Skeletal muscle satellite cell (primary cell): ENCODE results near the gene EIF2S2.

Experiments
- H3K27me3 ChIP-seq: 2 replicates; pipeline ENCODE4 v1.7.0; 2013; ENCODE audit warnings: low read length; ENCODE audit not compliant: control insufficient read depth, insufficient read depth
- H3K36me3 ChIP-seq: 2 replicates; pipeline ENCODE4 v1.7.0; 2013; ENCODE audit warnings: mild to moderate bottlenecking, control low read depth, low read length; ENCODE audit not compliant: insufficient read depth
- H3K4me1 ChIP-seq: 2 replicates; pipeline ENCODE4 v1.7.0; 2013; ENCODE audit warnings: low read length; ENCODE audit not compliant: control insufficient read depth, insufficient read depth
- H3K4me2 ChIP-seq: 2 replicates; pipeline ENCODE4 v1.7.0; 2013; ENCODE audit warnings: mild to moderate bottlenecking, low read length
- H3K4me3 ChIP-seq: 2 replicates; pipeline ENCODE4 v1.7.0; 2013; ENCODE audit warnings: low read length
- H3K9ac ChIP-seq: 2 replicates; pipeline ENCODE4 v1.7.0; 2013; ENCODE audit warnings: mild to moderate bottlenecking, low read depth, low read length, moderate library complexity
- H3K9me3 ChIP-seq: replicated peaks from 2 replicates; pipeline ENCODE4 v1.7.0; 2013; ENCODE audit warnings: mild to moderate bottlenecking, control low read depth, low read length

EIF2S2 gene

GRCh38 chr20:34049897-34050695 is 61.9 kb downstream of the EIF2S2 start:
- H3K4me1 ChIP-seq, result peaks cover 5% of the 10 kb centered on the region
- peaks cover 4% of the 10 kb centered on the region for H3K36me3 ChIP-seq
- no peaks in the 10 kb centered on the region for H3K27me3 ChIP-seq
- no peak overlapping the region for H3K4me3 ChIP-seq
- H3K4me2 ChIP-seq, result no peak overlapping the region
- H3K9me3 ChIP-seq, result no peaks in the 10 kb centered on the region
- no peak overlapping the region for H3K9ac ChIP-seq

GRCh38 chr20:34049389-34049788 is 62.7 kb downstream of the EIF2S2 start:
- Histone ChIP-seq H3K4me2 (no peak overlapping the region), H3K9ac (no peak overlapping the region), H3K4me1 (peaks cover 5% of the 10 kb centered on the region), H3K9me3 (no peaks in the 10 kb centered on the region), H3K27me3 (no peaks in the 10 kb centered on the region), H3K36me3 (peaks cover 7% of the 10 kb centered on the region), H3K4me3 (no peak overlapping the region)

GRCh38 chr20:34047917-34048316 is 64.1 kb downstream of the EIF2S2 start:
- Histone ChIP-seq H3K4me1 (peaks cover 5% of the 10 kb centered on the region), H3K9me3 (no peaks in the 10 kb centered on the region), H3K4me3 (no peak overlapping the region), H3K4me2 (no peak overlapping the region), H3K9ac (no peak overlapping the region), H3K27me3 (no peaks in the 10 kb centered on the region), H3K36me3 (peaks cover 7% of the 10 kb centered on the region)

DNA sequence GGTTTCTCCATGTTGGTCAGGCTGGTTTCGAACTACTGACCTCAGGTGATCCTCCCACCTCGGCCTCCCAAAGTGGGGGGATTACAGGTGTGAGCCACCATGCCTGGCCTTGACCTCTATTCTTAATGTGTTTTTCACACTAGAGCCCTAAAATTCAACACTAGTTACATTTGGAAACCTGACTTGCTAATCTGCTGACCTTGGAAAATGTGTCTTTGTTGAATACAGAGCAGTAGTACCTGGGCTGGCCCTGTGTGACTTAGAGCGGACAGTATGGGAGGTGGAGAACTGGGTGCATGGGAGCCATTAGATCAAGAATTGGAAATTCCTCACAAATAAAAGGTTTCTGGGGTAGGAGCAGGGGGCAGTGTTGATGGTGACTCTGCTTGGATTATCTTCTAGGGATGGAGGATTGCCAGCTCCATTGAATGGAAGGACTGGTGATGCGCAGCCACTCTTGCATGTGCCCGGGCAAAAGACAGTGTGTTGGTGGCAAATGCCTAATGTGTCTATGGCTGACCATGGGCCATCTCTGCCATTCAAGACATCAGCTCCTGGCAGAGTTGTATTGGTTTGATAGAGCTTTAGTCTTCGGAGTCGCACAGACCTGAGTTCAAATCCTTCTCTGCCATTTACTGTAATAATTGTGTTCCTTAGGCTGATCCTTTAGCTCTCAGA is 64.9 kb downstream of the EIF2S2 start:
- no peak overlapping the region for H3K4me2 ChIP-seq
- H3K4me1 ChIP-seq, result peaks cover 5% of the 10 kb centered on the region
- H3K9ac ChIP-seq, result no peak overlapping the region
- no peaks in the 10 kb centered on the region for H3K27me3 ChIP-seq
- H3K4me3 ChIP-seq, result no peak overlapping the region
- H3K9me3 ChIP-seq, result no peaks in the 10 kb centered on the region
- peaks cover 7% of the 10 kb centered on the region for H3K36me3 ChIP-seq

DNA sequence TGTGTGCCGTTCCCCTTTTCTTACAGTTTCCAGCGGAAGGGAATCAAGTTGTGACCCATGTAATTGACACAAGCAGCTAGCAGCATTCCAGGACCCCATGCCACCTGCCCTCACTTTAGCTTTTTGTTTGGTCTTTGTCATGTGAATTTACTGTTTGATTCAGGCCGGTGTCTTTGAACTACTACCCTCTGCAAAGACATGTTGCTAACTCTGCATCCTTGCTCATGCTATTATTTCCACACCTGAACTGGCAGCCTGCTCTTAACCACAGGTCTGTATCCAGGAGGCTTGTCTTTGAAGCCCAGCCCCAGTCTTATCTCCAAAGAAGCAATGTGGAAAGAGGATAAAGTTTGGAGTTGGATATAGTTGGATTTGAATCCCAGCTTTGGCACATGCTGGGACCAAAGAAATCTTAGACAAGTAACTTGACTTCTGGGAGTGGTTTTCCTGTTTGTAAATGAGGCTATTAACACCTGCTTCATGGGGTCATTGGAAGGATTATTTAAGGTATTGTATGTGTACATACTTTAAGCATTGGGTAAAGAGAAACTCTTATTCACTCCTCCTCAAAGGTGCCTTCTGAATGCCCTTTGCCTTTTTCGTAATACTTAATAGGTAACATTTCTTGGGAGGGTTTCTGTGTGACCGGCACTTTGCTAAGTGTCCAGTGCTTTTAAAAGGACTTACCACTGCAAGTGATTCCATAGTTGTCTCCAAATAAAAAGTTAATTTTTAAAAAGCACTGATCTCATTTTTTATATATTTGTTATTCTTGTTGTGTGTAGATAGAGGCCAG is 65.9 kb downstream of the EIF2S2 start:
- H3K9ac ChIP-seq, result no peak overlapping the region
- H3K4me3 ChIP-seq, result no peak overlapping the region
- H3K4me1 ChIP-seq, result peaks cover 5% of the 10 kb centered on the region
- H3K9me3 ChIP-seq, result no peaks in the 10 kb centered on the region
- H3K36me3 ChIP-seq, result peaks cover 7% of the 10 kb centered on the region
- no peak overlapping the region for H3K4me2 ChIP-seq
- no peaks in the 10 kb centered on the region for H3K27me3 ChIP-seq

DNA sequence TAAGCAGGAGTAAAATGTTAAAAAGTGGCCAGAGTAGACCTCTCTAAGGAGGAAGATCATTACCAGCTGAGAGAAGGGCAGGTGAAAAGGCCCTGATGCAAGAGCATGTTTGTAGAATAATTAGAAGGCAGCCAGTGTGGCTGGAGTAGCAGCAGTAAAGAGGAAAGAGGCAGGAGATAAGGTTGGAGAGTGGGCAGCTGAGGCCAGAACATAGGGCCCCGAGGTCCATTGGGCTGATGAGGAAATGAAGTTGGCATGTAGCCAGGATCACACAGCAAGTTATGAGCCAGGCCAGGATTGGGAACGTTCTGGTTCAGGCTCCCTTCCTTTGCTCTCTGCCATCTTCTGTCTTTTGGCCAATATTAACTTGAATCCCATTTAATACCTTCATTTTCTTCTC is 66.7 kb downstream of the EIF2S2 start:
- H3K4me1 ChIP-seq, result peaks cover 5% of the 10 kb centered on the region
- peaks cover 7% of the 10 kb centered on the region for H3K36me3 ChIP-seq
- H3K9me3 ChIP-seq, result no peaks in the 10 kb centered on the region
- no peaks in the 10 kb centered on the region for H3K27me3 ChIP-seq
- H3K9ac ChIP-seq, result no peak overlapping the region
- no peak overlapping the region for H3K4me2 ChIP-seq
- H3K4me3 ChIP-seq, result no peak overlapping the region

DNA sequence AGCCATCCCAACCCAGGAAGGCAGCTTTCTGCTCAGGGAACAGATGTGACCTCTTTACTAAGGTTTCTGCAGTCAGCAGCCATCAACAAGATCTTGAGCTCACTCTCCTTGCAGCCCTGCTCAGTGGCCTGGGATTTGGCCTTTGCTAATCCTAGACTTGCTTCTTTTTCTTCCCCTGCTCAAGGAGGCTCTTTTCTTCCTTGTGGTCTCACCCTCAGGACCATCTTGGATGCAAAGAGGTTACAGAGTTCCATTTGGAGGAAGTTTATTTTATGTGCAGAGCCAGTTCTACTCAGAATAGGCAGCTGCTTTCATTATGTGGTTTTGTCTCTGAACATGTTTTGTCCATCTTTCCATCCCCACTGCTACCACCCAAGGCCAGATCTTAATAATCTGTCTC is 69.0 kb downstream of the EIF2S2 start:
- H3K36me3 ChIP-seq, result peaks cover 11% of the 10 kb centered on the region
- H3K27me3 ChIP-seq, result no peaks in the 10 kb centered on the region
- no peaks in the 10 kb centered on the region for H3K9me3 ChIP-seq
- peaks cover 12% of the 10 kb centered on the region for H3K4me1 ChIP-seq
- no peak overlapping the region for H3K4me2 ChIP-seq
- no peak overlapping the region for H3K9ac ChIP-seq
- no peak overlapping the region for H3K4me3 ChIP-seq

- H3K36me3 ChIP-seq, result peaks cover 7% of the 10 kb centered on the region
- H3K4me3 ChIP-seq, result no peak overlapping the region
- no peaks in the 10 kb centered on the region for H3K9me3 ChIP-seq
- H3K27me3 ChIP-seq, result no peaks in the 10 kb centered on the region
- H3K9ac ChIP-seq, result no peak overlapping the region
- H3K4me1 ChIP-seq, result peaks cover 18% of the 10 kb centered on the region
- no peak overlapping the region for H3K4me2 ChIP-seq
Observed at GRCh38 chr20:34042262-34042661, 69.8 kb downstream of the EIF2S2 start.

GRCh38 chr20:34041226-34041625 is 70.8 kb downstream of the EIF2S2 start:
- Histone ChIP-seq H3K27me3 (no peaks in the 10 kb centered on the region), H3K9me3 (no peaks in the 10 kb centered on the region), H3K4me1 (peaks cover 22% of the 10 kb centered on the region), H3K36me3 (peaks cover 7% of the 10 kb centered on the region), H3K4me2 (no peak overlapping the region), H3K4me3 (no peak overlapping the region), H3K9ac (no peak overlapping the region)

DNA sequence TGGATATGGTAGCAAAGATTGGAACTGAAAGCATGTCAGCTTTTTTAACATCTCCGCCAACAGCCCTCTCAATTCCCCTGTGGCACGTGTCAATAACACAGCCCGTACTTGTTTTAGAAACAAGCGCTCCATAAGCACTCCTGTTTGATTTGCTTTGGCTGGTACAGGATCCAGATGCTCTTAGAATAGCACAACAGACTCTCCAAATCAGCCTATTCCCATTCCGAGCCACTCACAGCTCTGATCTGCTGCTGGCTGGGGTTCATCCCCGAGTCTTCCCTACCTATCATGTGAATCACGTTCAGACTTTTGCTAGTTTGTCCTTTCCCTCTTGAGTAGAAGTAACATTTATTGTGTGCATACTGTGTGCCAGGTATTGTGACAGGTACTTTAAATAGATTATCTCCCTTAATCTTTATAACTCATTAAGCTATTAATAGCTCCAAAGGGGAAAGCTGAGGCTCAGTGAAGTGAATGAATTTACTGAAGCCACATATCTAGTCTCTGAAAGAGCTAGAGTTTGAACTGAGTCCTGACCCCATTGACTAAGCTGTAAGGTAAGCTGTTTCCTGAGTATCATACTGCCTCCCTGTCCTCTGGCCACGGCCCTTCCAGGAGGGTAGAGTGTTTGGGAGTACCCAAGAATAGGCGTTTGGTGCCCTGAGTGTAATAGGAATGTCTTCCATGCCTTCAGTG is 71.6 kb downstream of the EIF2S2 start:
- H3K27me3 ChIP-seq, result no peaks in the 10 kb centered on the region
- peaks cover 20% of the 10 kb centered on the region for H3K4me1 ChIP-seq
- H3K9me3 ChIP-seq, result no peaks in the 10 kb centered on the region
- H3K36me3 ChIP-seq, result peaks cover 7% of the 10 kb centered on the region
- H3K9ac ChIP-seq, result no peak overlapping the region
- no peak overlapping the region for H3K4me2 ChIP-seq
- H3K4me3 ChIP-seq, result no peak overlapping the region
